Peyer's patch (tissue), 4 donors: ENCODE data around the gene AEBP2. TPM values are rescaled to one million over a fixed set of nuclear protein-coding genes. Genes with fewer than 3 reads are reported as not detected.
"Not testable (repeated sequence)": the region's sequence is repeated elsewhere in the genome, so short reads cannot be mapped to it uniquely, and the experiment has no call there.

Experiments used
- DNase-seq, 3 donors: peaks; one replicate each; pipeline ENCODE4 v3.0.0-alpha.2; 2017 to 2019
- H3K27ac ChIP-seq, 4 donors: fragments of 200-600 bp; sonication (generic); one replicate each; pipeline ENCODE4 v1.5.1; 2016 to 2019
- H3K27me3 ChIP-seq, 2 donors: fragments of 200-600 bp; sonication (generic); one replicate each; pipeline ENCODE4 v1.5.1; 2019
- H3K36me3 ChIP-seq, 3 donors: fragments of 200-600 bp; sonication (generic); one replicate each; pipeline ENCODE4 v1.5.1; 2016 to 2019
- H3K4me1 ChIP-seq, 4 donors: fragments of 200-600 bp; sonication (generic); one replicate each; pipeline ENCODE4 v1.5.1; 2016 to 2019
- H3K4me3 ChIP-seq, 4 donors: fragments of 200-600 bp; sonication (generic); 1 replicate in 3 of 4; 2 replicates in 1 of 4; pipeline ENCODE4 v1.5.1; 2016 to 2019; ENCODE audit warnings: mild to moderate bottlenecking in 1 of 4
- H3K9me3 ChIP-seq, 4 donors: fragments of 200-600 bp; sonication (generic); one replicate each; pipeline ENCODE4 v1.5.1; 2016 to 2019; ENCODE audit warnings: mild to moderate bottlenecking in 1 of 4
- CTCF ChIP-seq, 6 experiments: fragments of 450-650 bp in 4 of 6; fragments of 200-600 bp in 2 of 6; sonication (generic) in 1 of 6; IDR thresholded peaks; one replicate each; pipeline ENCODE4 v1.5.1; 2017 to 2019; ENCODE audit warnings: antibody characterized with exemption in 6 of 6, mild to moderate bottlenecking in 3 of 6, moderate library complexity in 1 of 6
- POLR2A ChIP-seq, 2 donors: fragments of 450-650 bp; IDR thresholded peaks; one replicate each; pipeline ENCODE4 v1.5.1; 2017; ENCODE audit warnings: antibody characterized with exemption in 2 of 2, mild to moderate bottlenecking in 2 of 2, moderate library complexity in 2 of 2
- small RNA-seq, 2 donors: library from RNA; depleted of rRNA; stranded (forward); fragments of <200 nt; gene quantifications; one replicate each; pipeline ENCODE3, GENCODE V24; 2016
- total RNA-seq, 4 donors: library from RNA; depleted of rRNA; stranded (reverse); fragments of >200 nt; gene quantifications; one replicate each; pipeline ENCODE4 v1.1.0, GENCODE V29; 2016

The AEBP2 gene
- total RNA-seq, 4 donors from 2014 or later, result 22.9 to 58.4 (median 42.3) TPM

GRCh38 chr12:19550626-19551025, 111.3 kb downstream of the AEBP2 start:
- no peaks in the 10 kb centered on the region for H3K9me3 ChIP-seq
- no peak overlapping the region for H3K27ac ChIP-seq
- no peak for TF ChIP-seq POLR2A (IDR thresholded peaks at IDR 0.05)
- TF ChIP-seq CTCF (IDR thresholded peaks at IDR 0.05), result no peak
- H3K4me3 ChIP-seq, result no peak overlapping the region
- H3K27me3 ChIP-seq, result no peaks in the 10 kb centered on the region
- peaks cover 0 to 7% (median 0%) of the 10 kb centered on the region in 4 donors for H3K4me1 ChIP-seq
- no peaks in the 10 kb centered on the region for H3K36me3 ChIP-seq
- no peak for DNase-seq

- not testable (repeated sequence) for H3K27me3 ChIP-seq, H3K9me3 ChIP-seq, DNase-seq, H3K27ac ChIP-seq, H3K4me3 ChIP-seq, H3K4me1 ChIP-seq, H3K36me3 ChIP-seq
These were observed 113.3 kb downstream of the AEBP2 start for GRCh38 chr12:19552441-19553097.

- Histone ChIP-seq H3K4me1 (no peaks in the 10 kb centered on the region), H3K9me3 (no peaks in the 10 kb centered on the region), H3K27me3 (no peaks in the 10 kb centered on the region), H3K4me3 (no peak overlapping the region), H3K36me3 (no peaks in the 10 kb centered on the region), H3K27ac (no peak overlapping the region)
- TF ChIP-seq CTCF (IDR thresholded peaks at IDR 0.05), result no peak
- TF ChIP-seq POLR2A (IDR thresholded peaks at IDR 0.05), result no peak
- DNase-seq, result no peak
These were observed 113.9 kb downstream of the AEBP2 start for GRCh38 chr12:19553175-19553574.

GRCh38 chr12:19561411-19561961, 122.2 kb downstream of the AEBP2 start:
- TF ChIP-seq POLR2A (IDR thresholded peaks at IDR 0.05) (no peak), CTCF (IDR thresholded peaks at IDR 0.05) (no peak)
- peaks cover 0 to 6% (median 0%) of the 10 kb centered on the region in 3 donors for H3K36me3 ChIP-seq
- DNase-seq, result no peak

More at GRCh38 chr12:19561411-19561961, 122.2 kb downstream of the AEBP2 start:
- Histone ChIP-seq H3K27me3 (no peaks in the 10 kb centered on the region), H3K27ac (no peak overlapping the region), H3K4me3 (no peak overlapping the region), H3K4me1 (no peaks in the 10 kb centered on the region), H3K9me3 (no peaks in the 10 kb centered on the region)

Small RNA genes lying within 50 kb of the gene (small RNA-seq; reads per million reads assigned to genes)
- 0 reads per million in 2 donors for gene AC091805.2
- 0 reads per million in 2 donors for gene RNU6-254P
